Lower leg skin (tissue), 3 donors: ENCODE data around the gene OR5P2.

ENCODE experiments used
- CTCF ChIP-seq, 3 donors: fragments of 450-650 bp; IDR thresholded peaks; one replicate each; pipeline ENCODE4 v1.5.1; 2016; ENCODE audit warnings: antibody characterized with exemption in 3 of 3, mild to moderate bottlenecking in 3 of 3, moderate library complexity in 2 of 3
- POLR2A ChIP-seq, 2 donors: fragments of 450-650 bp; IDR thresholded peaks; one replicate each; pipeline ENCODE4 v1.6.1; 2016 to 2017; ENCODE audit warnings: antibody characterized with exemption in 2 of 2, mild to moderate bottlenecking in 1 of 2, moderate library complexity in 1 of 2

- no peak for TF ChIP-seq CTCF (IDR thresholded peaks at IDR 0.05)
- TF ChIP-seq POLR2A (IDR thresholded peaks at IDR 0.05): no peak
Observed at GRCh38 chr11:7775689-7776088, 21.1 kb downstream of the OR5P2 start.
